GM21723 (cell line): ENCODE measurements around the gene USP38.
"Not testable (repeated sequence)": the region's sequence is repeated elsewhere in the genome, so short reads cannot be mapped to it uniquely, and the experiment has no call there.

ENCODE experiments used
- ATAC-seq: cut with Tn5 transposase; IDR thresholded peaks from one replicate; pipeline ENCODE4 v1.9.1; 2021; ENCODE audit warnings: mild to moderate bottlenecking, moderate library complexity; ENCODE audit not compliant: unreplicated experiment

Gene USP38

DNA sequence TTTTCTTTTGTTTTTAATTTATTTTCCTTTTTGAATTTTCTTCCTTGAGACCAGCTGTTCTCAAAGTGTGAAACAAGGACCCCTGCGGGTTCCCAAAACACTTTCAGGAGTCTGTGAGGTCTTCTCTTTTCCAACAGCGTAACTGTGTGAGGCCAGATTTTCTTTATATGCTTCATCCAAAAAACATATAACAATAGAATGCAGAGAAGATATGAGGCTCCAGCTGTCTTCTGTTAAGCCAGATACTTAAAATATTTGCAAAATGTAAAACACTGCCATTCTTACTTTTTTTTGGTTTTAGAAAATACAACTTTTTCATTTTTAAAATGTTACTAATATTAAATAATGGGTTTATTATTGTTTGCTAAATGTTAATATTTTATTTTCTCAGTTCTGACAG lies 27.8 kb downstream of the USP38 start:
- ATAC-seq, result no peak

DNA sequence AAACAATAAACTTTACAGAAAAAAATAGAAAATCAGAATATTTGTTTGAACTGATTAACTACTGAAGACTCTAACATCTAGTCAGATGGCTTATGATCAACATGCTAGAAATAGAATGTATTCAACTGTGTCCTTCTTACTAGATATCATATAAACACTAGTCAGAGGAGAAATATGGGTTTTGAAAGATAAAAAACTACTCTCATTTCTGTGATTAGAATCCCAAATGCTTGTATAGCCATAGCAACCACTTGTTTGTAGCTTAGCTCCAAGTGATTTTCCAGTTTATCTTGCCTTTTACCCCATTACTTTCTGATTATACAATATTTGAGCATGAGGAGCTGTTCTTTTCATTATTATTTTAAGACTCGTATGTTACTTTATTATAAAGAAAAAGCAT lies 31.2 kb downstream of the USP38 start:
- no peak for ATAC-seq

DNA sequence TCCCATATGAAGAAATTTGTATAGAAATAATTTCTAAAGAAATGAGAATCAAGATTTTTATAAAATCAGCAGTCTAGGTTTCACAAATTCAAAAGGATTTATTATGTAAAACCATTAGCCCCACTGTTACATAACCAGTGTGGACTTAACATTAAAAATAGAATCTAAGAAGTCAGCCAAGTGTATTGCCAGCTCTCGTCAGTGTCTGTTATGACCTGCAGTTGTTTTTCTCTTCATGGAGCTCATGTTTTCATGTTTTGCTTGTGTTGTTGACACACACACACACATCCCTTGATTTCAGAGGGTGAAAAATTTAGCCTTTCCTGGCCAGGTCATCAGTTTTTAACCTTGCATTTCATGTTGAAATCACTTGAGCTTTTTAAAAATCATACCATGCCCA lies 39.5 kb downstream of the USP38 start:
- no peak for ATAC-seq

DNA sequence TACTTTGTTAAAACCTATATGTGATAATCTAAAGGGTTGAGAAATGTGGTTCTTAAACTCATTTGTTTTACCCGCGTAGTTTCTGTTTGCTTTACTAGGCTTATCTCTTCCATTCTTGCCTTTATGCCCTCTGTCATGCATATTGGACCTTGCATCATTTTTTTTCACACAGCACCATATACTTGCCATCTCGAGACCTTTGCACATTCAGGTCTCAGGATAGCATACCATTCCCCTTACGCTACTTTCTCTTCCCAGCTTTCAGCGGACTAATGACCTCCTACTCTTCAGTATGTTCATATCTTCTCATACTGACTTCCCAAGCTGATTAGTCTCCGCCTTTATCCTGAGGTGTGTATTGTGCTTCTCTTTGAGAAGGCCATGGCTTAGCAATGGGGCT lies 40.5 kb downstream of the USP38 start:
- no peak for ATAC-seq

DNA sequence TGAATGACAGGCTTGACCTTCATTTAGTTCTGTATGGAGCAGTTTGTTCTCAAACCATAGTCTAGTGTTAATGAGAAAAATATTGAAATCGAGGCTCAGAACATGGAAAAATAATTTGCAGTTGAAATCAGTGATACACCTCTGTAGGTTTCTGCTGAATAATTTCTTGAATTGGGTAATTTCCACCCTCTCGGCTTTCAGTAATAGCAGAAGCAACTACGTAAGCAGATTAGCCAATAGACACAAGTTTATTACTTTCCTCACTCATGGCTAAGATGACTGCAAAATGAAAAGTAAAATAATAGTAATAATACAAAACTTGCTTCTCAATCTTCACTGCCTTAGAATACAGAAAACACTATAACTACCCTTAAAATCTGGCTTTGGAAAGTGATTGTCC lies 46.0 kb downstream of the USP38 start:
- ATAC-seq, result no peak

DNA sequence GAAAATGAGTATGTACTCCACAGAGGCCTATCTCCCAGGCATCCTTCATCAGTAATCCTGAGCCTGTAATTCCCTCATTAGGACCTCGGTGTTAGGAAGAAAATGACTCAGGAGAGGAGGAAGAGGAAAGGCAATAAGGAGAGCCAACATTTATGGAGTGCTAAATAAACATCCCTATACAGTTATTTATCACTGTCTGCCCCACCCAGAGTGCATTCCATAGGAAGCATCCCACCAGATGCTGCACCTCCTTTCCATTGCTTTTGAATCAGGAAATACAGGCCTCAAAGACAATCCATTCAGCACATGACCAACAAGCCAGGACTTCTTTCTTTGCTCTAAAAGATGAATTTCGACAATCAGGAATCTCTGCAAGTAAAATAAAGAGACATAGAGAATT lies 47.6 kb downstream of the USP38 start:
- ATAC-seq, result no peak

DNA sequence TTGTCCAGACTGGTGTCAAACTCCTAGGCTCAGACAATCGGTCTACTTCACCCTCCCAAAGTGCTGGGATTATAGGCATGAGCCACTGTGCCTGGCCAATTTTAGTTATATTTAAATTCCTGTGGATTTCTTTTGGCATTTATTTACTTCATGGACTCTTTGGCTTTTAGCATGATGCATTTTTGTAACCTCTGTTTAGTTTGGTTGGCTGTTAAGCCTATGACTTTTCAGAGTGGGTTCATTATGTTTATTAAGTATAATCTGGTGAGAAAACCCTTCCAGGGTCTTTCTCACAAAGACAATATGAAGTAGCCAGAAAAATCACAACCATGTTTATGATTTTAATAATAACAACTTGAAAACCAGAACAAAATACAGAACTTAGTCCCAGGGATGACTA lies 49.4 kb downstream of the USP38 start:
- no peak for ATAC-seq

DNA sequence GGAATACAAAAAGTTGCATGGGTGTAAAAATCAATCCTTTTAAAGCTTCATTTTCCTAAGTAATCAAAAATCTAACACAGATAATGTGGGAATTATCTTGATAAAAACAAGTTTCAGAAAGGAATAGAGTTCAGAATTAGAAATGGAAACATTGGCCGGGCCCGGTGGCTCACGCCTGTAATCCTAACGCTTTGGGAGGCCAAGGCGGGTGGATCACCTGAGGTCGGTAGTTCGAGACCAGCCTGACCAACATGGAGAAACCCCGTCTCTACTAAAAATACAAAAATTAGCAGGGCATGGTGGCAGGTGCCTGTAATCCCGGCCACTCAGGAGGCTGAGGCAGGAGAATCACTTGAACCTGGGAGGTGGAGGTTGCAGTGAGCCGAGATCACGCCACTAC lies 52.5 kb downstream of the USP38 start:
- not testable (repeated sequence) for ATAC-seq

DNA sequence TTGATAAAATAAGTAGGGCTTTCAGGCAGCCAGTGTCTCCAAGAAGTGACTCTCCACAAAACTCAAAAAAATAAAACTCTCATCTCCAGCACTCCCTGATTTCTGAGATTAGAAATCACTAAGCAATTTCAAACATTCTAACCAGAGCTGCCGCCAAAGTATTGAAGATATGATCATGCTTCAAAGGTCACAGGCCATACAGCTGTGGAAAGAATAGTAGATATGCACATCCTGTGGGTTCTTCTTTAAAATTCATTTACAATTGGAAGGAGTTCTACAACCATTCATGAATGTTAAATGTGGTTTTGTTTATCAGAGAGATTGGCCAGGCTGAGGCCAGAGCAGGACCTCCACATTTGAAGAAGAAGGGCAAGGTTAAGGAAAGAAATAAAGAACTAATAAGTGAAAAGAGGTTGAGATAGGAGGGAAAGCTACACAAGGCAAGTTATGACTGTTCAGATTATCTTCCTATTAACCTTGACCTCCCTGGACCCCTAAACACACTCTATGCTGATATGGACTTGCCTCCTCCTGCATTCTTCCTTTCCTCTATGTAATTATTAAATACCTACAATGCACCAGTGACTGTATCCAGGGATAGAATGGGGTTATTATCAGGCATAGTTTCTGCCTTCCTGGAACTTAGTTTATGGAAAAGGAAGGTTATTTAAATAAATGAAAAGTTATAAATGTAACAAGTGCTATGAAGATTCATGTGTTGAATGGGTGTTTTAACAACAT lies 56.4 kb downstream of the USP38 start:
- ATAC-seq, result no peak

DNA sequence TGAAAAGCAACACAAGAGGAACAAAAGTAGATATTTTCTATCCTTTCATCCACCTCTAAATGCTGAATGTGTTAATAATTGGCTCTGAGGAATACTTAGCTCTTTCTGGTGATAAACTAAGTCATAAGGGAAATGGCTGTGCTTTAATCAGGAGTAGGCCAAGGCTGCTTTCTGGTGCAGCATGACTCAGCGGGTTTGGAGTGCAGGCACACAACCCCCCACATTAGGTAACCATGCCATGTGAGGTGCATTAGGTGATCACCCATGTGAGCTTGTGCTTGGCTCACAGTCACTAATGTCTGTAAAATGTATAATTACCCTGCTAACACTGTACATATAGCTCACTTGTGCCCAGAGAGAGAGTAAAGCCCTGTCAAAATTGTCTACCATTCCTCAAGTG lies 57.2 kb downstream of the USP38 start:
- no peak for ATAC-seq

DNA sequence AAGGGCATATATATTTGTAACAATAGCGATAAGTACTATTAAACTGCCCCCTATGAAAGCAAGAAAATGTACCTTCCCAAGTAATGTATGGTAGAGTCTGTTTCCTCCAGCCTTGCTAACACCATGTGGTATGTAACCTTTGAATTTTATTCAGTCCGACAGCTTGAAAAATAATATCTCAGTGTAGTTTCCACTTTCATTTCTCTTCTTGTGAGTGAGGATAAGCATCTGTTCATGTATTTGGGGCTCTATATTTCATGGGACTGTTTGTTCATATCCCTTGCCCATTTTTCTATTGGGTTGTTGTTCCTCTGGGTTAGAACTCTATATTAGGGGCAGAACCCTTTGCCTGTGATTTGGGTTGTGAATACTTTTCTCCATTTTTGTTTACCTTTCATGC lies 58.3 kb downstream of the USP38 start:
- no peak for ATAC-seq

DNA sequence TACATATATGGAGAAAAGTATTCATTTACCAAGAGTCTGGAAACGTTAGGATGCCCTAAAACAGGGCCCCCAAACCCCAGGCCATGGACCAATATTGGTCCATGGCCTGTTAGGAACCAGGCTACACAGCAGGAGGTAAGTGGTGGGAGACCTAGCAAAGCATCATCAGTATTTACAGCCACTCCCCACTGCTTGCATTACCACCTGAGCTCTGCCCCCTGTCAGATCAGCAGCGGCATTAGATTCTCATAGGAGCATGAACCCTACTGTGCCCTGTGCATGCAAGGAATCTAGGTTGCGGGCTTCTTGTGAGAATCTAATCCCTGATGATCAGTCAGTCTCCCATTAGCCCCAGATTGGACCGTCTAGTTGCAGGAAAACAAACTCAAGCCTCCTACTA lies 62.3 kb downstream of the USP38 start:
- no peak for ATAC-seq

DNA sequence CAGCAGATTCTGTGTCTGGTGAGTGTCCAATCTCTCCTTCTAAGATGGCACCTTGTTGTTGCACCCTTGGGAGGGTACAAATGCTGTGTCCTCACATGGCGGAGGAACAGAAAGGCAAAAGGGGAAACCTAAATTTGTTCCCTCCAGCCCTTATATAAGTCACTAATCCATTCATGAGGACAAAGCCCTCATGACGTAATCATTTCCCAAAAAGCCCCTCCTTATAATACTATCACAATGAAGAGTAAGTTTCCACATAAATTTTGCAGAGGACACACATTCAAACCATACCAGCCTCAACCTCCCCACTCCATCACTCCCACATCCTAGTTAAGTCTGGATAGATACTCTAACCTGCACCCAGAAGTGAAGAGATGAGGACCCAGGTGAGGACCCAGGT lies 63.1 kb downstream of the USP38 start:
- ATAC-seq, result no peak

DNA sequence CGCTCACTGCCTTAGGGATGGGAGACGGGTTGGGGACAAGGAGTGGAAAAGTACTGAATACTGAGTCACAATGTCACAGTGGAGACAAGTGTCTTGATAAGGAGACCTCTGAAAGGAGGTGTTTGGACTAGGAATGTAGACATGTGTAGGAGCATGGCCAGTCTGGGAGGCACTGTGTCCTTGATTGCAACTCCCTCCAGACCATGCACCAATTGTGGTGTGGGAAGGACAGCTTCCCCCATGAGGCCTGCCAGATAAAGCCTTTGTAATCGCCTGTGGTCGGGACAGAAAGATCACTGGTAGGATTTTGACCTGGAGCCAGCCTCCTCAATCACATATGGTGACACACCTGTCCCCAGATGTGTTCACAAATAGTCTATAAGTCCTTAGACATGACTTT lies 64.1 kb downstream of the USP38 start:
- no peak for ATAC-seq

DNA sequence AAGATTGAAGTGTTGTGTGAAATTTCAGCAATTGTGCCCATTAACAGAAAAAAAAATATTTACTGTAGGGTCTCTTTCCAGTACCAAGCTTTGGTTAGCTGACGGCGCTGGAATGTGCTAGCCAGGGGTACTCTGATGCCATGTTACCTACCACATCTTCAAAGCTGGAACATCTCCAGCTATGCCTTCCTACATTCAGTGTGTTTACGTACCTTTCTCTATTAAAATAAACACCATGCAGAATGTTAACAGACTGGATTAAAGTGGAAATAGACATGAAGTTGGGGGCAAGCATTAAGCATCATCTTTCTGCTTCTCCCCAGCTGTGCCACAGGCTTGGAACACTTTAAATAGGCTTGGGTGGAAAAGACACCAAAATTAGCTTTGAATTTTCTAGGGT lies 65.9 kb downstream of the USP38 start:
- no peak for ATAC-seq

DNA sequence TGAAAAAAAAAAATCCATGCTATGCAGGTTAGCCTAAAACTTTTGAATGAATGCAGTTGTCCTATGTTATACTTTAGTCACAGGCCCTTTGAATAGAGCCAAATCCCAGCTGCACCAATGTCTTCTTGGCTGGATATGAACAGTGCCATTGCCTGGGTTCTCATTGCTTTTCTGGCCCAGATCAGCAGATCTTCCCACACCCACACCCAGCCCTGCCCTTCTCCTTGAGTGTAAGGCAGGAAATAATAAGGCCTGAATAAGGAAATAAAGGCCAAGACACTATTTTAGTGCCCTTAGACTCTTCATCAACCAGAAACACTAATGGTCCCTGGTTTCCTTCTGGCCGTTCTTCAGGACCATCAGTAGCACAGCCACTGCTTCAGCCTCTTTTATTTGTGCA lies 66.6 kb downstream of the USP38 start:
- no peak for ATAC-seq

DNA sequence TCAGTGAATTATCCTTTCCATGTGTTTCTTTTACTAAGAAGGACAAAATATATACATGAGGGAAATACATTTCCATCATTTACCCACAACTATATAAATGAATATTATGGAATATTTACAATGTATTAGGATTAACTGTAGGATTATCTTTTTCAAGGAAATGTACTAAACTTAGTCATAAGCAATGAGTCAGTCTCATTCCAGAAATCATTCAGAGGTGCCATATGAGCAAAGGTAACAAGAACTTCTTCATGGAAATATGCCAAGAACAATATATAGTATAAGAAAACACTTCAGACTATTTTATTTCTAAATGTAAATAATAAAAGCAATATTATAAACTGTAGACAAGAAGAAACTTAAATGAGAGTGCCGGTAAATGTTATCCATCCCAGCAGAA lies 67.1 kb downstream of the USP38 start:
- no peak for ATAC-seq

DNA sequence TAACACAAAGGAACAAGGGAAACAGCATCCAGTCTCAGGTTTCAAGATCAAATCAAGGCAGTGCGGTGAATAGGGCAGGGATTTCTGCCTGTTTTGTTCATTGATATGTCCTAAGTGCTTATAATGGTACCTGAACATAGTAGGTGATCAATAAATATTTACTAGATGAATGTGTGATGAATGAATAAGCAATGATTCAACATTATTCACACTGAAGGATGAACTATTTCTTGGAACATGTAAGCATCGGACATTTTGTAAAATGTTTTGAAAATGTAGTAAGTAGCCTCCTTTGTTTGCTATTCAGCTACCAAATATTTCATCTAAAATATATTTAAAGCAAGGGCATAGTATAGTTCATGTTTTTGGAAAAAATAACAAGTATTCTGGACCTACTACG lies 67.8 kb downstream of the USP38 start:
- ATAC-seq, result no peak

DNA sequence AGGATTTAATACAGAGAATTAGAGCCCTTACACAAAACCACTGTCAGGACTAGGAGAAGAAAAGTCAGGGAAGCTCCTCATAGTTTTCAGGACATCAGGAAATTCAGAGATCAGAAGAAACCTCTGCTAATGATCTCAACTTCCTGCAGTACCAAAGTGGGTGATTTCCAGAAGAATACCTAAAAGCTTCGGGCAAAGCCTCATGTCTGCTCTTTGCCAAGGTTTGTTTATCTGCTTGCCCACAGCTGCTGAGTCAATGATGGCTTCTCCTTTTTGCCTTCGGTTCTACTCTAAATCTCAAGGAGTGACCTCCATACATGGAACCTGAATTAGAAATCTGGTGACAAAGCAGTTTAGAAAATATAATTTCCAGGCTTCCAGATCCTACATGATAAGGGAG lies 68.4 kb downstream of the USP38 start:
- ATAC-seq, result no peak

DNA sequence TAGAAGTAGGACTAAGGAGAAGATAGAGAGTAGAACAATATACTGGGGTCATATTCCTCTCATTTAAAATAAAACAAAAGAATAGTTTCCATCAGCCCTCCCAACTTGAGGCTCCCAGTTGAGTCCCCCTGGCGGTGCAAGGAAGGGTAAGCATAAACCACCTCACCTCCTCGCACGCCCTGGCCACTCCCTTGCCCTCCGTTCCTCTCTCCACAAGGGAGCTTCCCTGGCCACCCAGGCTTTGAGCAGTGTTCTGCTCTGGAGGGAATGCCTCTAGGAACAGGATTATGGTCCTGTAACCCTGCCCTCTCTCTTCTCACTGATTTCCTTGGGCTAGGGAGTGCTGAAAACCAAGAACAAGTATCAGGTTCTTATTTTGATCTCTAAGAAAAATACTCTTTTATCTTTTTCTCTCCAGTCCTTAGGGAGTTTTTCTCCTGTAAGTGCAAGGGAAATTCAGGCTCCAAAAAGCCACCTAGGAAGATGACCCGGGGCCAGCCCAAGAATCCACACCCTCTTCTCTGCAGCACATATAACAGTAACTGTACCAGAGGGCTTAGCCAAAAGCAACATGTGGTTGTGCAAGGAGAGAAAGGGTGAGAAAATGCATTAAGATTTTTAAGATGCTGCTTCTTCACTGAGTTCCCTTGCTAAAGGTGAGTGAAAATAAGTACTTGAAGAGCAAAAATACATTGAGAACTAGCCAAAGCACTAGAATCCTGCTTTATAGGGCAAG lies 69.9 kb downstream of the USP38 start:
- ATAC-seq, result no peak

DNA sequence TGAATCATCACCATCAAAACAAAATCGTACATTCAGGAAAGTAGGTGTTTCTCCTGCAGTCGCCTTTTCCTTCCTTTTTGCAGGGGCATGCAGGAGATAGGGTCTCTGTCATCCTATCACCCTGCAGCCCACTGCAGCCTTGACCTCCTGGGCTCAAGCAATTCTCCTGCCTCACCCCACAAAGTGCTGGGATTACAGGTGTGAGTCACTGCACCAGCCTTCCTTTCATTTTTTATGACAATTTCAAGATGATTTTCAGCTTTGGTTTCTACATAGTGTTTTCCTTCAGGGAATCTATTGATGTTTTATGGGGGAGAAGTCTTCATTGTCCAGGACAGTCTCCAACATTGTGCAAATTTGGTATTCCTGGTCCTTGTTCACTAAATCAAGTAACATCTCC lies 71.7 kb downstream of the USP38 start:
- no peak for ATAC-seq

DNA sequence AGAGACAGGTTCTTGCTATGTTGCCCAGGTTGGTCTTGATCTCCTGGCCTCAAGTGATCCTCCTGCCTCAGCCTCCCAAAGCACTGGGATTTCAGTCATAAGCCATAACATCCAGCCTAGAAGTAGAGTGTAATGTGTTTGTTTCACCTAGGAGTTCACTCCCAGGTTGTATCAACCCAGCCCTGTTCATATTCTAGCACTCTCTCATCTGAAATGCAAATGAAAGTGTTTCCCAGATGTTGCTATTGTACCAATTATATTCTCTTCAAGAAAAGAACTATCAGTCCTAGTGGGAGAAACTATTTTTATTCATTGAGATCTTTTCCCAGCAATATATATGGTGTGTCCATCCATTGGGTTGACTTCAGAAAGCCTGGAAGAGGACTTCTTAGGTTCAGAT lies 72.6 kb downstream of the USP38 start:
- ATAC-seq, result no peak

DNA sequence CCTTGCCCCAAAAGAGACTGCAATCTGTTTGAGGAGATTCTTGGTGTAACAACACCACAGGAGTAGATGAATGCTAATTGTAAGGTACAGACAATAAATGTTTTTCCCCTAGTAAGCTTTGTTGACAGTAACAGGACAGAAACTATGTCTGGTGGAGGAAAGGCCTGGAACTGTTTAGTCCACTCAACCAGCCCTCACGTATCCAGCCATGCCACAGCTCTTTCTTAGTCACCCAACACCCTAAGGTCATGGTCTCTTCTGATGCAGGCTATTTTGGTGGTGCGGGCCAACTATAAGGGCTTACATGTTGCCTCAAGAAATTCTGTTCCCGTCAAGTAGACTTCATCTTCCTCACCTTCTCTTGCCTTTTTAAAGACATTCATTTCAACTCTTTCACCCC lies 76.0 kb downstream of the USP38 start:
- ATAC-seq, result no peak
